HG03575 (cell line): ENCODE data around the gene TMED3.
A peak's percentile ranks its signal among the peaks of the same experiment; 100 is the strongest.

Source experiments
- ATAC-seq: cut with Tn5 transposase; IDR thresholded peaks from one replicate; pipeline ENCODE4 v1.9.1; 2021; ENCODE audit not compliant: unreplicated experiment, insufficient number of reproducible peaks, low FRiP score; ENCODE audit errors: extremely low read depth

Gene TMED3

DNA sequence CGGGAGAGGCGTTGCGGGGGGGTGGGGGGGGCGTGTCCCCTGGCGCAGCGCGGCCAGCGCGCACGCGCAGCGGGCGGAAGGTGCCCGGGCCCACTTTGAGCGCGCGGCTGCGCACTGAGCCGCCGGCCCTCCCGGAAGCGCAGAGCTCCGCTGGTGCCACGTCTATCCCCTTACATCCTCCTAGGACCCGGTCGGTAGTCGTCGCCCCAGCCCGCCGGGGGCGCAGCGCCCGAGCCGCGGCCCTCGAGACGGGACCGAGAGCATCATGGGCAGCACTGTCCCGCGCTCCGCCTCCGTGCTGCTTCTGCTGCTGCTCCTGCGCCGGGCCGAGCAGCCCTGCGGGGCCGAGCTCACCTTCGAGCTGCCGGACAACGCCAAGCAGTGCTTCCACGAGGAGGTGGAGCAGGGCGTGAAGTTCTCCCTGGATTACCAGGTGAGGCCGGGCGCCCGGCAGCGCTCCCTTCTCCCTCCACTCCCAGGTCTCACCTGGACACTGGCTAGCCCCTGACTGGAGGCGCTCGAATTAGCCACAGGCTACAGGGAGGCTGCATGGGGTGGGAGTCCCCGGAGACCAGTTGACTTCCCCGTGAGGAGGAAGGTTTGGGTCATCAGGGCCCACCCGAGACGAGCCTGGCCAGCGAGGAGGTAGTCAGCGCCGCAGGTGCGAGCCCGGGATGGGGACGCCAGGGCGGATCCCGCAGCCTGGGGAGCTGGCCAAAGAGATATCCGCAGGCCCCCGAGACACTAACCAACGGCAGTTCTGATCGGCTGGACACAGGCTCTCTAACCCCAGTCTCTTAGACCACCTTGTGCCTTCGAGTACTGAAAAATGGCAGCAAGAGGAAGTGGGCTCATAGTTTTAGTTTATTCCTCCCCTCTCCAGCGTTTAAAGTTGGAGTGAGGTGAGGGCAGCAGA is at the start of gene TMED3:
Gene TMED3, plus strand, starts transcription at position 128 of the 916 bp plus-strand sequence. Its CDS starts 138 bp downstream, at position 266.
- peak; percentile 50 for ATAC-seq

DNA sequence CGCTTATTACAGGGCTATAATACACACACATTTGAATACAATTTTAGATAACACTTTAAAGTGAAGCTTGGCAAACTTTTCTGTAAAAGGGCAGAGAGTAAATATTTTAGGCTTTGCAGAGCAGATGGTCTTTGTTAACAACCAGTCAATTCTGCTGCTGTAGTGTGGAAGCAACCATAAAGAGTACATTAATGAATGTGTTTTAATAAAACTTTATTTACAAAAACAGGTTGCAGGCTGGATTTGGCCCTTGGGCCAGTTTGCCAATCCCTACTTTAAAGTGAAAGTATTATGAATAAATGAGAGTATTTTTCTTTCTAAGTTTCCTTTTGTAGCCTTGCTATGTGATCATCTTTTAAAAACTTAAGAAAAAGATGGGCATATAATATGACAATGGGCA is 49.1 kb upstream of the TMED3 start:
- ATAC-seq = no peak

DNA sequence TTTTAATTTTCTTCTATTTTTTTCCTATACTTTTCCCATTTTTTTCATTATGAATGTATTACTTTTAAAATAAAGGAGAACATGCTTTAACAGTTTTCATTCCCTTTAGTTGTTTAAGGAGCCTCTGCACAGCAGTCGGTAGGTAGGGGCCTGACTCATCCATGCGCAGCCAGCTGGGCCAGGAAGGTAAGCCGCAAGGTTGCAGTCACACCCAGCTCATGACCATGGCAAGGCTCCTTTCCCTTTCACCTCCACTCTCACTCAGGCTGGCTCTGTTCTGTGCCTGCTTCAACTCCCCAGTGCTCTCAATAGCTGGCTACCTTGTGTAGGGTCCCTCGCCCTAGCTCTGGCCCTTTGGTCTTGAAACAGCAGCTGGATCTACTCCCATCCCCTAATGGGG is 45.7 kb upstream of the TMED3 start:
- no peak for ATAC-seq

- ATAC-seq = no peak
These were observed 44.8 kb upstream of the TMED3 start for GRCh38 chr15:79265987-79266579.

GRCh38 chr15:79282371-79283251 is 28.3 kb upstream of the TMED3 start, which contains the start of gene ANKRD34C:
Gene ANKRD34C (plus strand): TSS chr15:79282722. CDS start chr15:79293285, 10,563 bp downstream.
- ATAC-seq = no peak

DNA sequence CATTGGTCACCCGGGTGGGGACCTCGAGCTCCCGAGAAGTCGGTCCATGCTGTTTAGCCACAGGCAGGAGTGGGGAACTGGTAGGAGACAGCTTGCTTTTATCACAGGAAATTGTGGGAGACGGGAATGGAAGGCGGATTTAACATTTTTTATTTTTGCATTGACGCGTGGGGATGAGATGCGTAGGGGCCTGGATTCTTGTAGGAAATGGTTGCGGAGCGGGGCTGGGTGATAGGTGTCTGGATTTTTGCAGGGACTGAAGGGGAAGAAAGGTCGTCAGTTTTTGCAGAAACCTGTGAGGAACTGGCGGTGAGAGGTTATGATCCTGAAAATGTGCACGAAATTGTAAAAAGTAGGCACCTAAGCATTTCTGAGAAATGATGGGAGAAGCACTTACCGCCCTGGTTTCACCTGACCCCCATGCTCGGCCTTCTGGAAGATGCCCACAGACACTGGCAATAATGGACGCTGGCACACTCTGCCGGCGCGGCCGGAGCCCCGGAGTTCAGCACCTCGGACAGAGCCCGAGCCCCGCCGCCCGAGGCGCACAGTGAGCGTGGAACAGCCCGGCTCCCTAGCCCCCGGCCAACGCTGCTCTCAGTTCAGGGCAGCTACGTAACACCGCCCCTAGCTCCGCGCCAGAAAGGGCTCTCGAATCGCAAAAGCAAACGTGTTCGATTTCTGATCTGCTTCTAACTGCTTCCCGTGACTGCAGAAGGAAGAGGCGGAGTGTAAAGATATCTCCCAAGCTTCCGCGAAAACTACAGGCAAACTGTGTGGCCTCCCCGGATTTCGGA is 27.5 kb upstream of the TMED3 start:
- no peak for ATAC-seq

DNA sequence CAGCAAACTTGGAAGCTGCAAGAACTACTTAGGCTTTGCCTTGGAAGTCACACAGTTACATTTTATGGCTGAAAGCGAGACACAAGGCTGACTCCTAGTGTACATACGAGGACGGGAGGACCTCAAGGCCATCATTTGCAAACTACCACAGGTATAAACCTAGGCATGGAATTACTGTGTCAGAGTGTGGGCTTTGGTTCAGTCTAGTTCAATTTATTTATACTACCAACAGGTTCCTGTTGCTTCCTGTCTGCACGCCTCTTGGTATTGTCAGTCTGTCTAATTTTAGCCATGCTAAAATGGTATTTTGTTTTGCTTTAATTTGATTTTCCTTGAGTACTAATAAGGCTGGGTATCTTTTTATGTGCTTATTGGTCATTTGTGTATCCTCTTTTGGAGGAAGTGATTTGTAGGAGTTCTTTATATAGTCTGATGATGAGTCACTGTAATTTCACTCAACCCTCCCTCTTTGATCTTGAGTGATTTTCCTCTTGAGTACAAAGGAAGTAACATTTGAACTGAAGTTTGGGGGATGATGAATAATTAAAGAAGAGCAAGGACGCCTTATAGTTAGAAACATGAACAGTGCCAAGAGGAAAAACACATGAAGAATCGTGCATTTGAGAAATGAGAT is 20.2 kb upstream of the TMED3 start:
- ATAC-seq = no peak

DNA sequence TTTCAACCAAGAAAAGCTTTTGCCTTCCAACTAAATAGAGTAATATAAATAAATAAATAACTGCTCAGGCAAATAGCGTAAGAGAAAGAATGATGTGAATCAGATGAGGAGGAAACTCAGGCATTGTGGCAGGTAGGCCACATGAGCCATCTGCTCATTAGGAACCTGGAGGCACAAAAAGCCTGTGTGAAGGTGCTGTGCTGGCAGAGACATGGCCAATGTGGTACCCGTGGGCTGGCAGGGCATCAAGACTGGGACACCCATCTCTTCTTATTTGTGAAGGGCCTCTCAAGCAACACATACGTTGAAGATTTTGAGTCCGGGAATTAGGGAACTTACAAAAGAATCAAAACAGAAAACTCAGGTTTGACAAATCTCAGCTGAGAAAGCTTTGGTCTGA is 18.9 kb upstream of the TMED3 start:
- no peak for ATAC-seq

- no peak for ATAC-seq
These were observed 16.8 kb upstream of the TMED3 start for GRCh38 chr15:79294075-79294474.

DNA sequence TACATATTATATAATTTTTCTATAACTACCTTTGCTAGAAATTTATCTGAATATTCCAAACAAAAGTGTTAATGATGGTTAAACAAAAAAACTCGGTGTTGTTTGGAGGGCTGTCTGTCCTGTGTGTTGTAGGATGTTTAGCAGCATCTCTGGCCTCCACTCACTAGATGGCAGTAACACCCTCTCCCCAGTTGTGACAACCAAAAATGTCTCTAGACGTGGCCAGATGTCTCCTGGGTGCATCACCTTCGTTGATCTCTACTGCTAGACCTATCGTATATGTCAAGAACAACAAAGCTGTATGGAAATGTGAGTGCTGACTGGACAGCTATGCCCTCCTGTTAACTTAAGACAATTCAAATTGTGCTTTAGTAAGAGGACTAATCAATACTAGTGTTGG is 14.3 kb upstream of the TMED3 start:
- no peak for ATAC-seq

- no peak for ATAC-seq
These were observed 11.6 kb upstream of the TMED3 start for GRCh38 chr15:79299126-79299840.

- no peak for ATAC-seq
These were observed 11.1 kb upstream of the TMED3 start for GRCh38 chr15:79299841-79300235.

DNA sequence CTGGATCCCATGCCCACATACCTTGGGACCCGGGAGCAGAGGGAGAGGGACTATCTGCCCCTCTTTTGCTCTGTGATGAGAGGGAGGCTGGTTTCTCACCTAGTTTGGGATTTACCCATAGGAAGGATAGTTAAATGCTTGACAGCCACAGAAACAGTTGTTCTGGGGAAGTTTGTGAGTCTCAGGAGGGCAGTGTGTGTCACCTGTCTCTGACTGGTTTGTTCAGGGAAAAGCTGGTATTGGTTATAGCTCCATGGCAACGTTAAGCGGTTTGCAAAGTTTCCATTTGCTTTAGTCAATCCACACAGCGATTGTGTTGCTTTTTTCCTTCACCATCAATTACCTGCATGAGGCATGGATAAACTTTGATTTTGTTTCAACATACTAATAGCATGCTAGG is 3.7 kb upstream of the TMED3 start:
- ATAC-seq = no peak

GRCh38 chr15:79308874-79309273 is 2.0 kb upstream of the TMED3 start:
- no peak for ATAC-seq

- ATAC-seq = no peak
These were observed 314 bp upstream of the TMED3 start for GRCh38 chr15:79310612-79310984.

DNA sequence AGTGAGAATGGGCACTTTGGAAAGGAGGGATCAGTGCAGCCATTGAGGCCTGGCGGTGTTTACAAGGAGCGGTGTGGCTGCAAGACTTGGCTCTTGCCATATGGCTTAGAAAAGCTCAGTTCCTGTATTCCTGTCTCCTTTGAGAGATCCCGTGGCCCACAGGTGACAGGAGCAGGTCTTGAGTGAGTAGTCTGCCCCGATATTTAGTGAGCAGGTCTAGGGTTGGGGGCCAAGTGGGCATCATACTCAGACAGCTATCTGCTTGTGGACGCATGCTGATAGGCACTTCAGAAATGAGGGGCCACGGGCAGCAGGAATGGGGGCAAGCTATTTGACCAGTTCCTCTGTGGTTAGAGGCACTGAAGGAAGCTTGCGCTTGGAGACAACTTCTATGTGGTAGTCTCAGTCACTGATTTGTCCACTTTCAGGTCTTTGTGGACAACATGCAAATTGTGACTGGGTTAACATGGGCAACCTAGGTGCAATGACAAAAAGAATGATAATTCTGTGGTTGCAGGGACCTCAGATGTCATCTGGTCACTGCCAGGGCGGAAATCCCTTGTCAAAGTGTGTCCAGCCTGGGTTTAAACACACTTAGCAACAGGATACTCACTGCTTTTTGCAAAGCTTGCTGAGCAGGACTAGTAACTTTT is 1.1 kb downstream of the TMED3 start:
- ATAC-seq = no peak

DNA sequence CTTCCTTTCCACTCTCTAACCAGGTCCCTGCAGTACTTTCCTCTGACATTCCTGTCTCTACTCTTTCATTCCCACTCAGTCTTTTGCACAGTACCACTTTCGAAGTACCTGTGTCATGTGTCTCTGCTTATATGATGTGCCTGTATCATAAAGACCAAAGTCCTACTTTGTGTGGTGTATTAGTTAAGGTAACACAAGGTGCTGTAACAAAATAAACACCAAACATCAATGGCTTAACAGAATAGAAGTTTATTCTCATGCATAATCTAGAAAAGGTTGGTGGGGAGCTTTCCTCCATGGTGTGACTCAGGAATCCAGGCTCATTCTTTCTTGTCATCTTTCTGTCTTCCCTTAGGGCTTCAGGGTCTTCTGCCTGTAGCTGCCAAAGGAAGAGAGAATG is 3.3 kb downstream of the TMED3 start:
- no peak for ATAC-seq
